RWPE2 (cell line): ENCODE data around the gene MOGAT2.

Source experiments
- ATAC-seq: fragments of 200-7000 bp; cut with Tn5 transposase; 3 replicates; pipeline ENCODE4 v1.9.1; 2021; ENCODE audit warnings: low read depth
- DNase-seq: peaks from one replicate; pipeline ENCODE4 v3.0.0-alpha.2; 2020; ENCODE audit warnings: low spot score
- H3K27ac ChIP-seq: fragments of 450-650 bp; 2 replicates; pipeline ENCODE4 v1.5.1; 2017; ENCODE audit warnings: mild to moderate bottlenecking; ENCODE audit not compliant: poor library complexity, severe bottlenecking
- H3K27me3 ChIP-seq: fragments of 250-450 bp; sonication (Bioruptor Pico); 2 replicates; pipeline ENCODE4 v1.5.1; 2021; ENCODE audit warnings: mild to moderate bottlenecking, moderate library complexity; ENCODE audit not compliant: insufficient read depth, poor library complexity, severe bottlenecking
- H3K36me3 ChIP-seq: fragments of 250-450 bp; sonication (Bioruptor Pico); 2 replicates; pipeline ENCODE4 v1.5.1; 2020; ENCODE audit warnings: low read depth, mild to moderate bottlenecking, moderate library complexity
- H3K4me1 ChIP-seq: fragments of 250-450 bp; sonication (Bioruptor Pico); 2 replicates; pipeline ENCODE4 v1.5.1; 2021; ENCODE audit warnings: mild to moderate bottlenecking, moderate library complexity; ENCODE audit not compliant: insufficient read depth, poor library complexity, severe bottlenecking
- H3K4me3 ChIP-seq: fragments of 250-450 bp; sonication (Bioruptor Pico); 2 replicates; pipeline ENCODE4 v1.5.1; 2021; ENCODE audit warnings: mild to moderate bottlenecking, moderate library complexity; ENCODE audit not compliant: severe bottlenecking
- H3K9me3 ChIP-seq: fragments of 250-450 bp; sonication (Bioruptor Pico); 2 replicates; pipeline ENCODE4 v1.5.1; 2021; ENCODE audit warnings: mild to moderate bottlenecking, moderate library complexity; ENCODE audit not compliant: severe bottlenecking
- CTCF ChIP-seq: fragments of 450-650 bp; IDR thresholded peaks from one replicate; pipeline ENCODE4 v1.5.1; 2017; ENCODE audit warnings: mild to moderate bottlenecking, moderate library complexity; ENCODE audit not compliant: poor library complexity, severe bottlenecking

Gene MOGAT2

GRCh38 chr11:75765116-75765515 lies 47.5 kb downstream of the MOGAT2 start:
- no peak for ATAC-seq
- Histone ChIP-seq H3K27ac (no peak overlapping the region), H3K27me3 (no peaks in the 10 kb centered on the region), H3K36me3 (no peaks in the 10 kb centered on the region), H3K4me1 (peaks cover 14% of the 10 kb centered on the region), H3K9me3 (no peaks in the 10 kb centered on the region), H3K4me3 (no peak overlapping the region)
- TF ChIP-seq CTCF = no peak
- DNase-seq = no peak

DNA sequence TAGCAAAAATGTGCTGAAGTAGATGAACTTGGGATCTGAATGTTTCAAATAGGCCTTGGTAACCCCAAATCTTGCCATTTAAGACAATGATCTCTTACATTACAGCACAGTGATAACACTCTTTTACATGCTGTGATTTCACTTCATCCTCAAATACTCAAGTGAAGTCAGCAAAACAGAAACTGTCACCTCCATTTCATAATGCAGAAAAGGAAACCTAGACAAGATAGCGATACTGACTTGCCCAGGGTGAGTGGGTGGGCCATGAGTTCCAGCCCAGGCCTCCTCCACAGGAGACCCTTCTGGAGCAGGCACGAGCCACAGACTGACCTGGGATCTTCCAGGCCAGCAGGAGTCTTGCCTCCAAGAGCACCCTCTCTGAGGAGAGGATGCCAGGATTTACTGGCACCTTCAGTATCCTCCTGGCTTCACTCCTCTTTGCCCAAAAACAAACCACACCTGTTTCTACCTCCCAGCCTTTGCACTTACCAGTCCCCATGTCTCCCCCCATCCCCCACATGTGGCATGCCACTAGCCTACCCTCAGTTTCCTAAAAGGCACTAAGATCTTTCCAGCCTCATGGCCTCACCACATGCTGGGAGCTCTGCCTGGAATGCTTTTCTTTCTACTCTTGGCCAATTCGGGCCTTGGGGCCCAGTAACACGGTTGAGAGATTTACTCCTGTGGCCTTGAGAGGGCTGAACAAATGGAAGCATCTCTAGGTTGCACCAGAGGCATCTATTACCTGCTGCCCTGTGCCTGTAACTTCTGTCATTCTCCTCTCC lies 49.0 kb downstream of the MOGAT2 start:
- no peaks in the 10 kb centered on the region for H3K27me3 ChIP-seq
- DNase-seq (no peak), ATAC-seq (no peak)
- peaks cover 9% of the 10 kb centered on the region for H3K4me1 ChIP-seq
- TF ChIP-seq CTCF = no peak
- no peak overlapping the region for H3K4me3 ChIP-seq
- no peak overlapping the region for H3K27ac ChIP-seq
- no peaks in the 10 kb centered on the region for H3K9me3 ChIP-seq
- no peaks in the 10 kb centered on the region for H3K36me3 ChIP-seq

GRCh38 chr11:75767228-75767572 lies 49.6 kb downstream of the MOGAT2 start:
- H3K4me3 ChIP-seq = no peak overlapping the region
- no peaks in the 10 kb centered on the region for H3K27me3 ChIP-seq
- H3K36me3 ChIP-seq = no peaks in the 10 kb centered on the region
- H3K27ac ChIP-seq = no peak overlapping the region
- peaks cover 9% of the 10 kb centered on the region for H3K4me1 ChIP-seq
- no peak for DNase-seq
- no peaks in the 10 kb centered on the region for H3K9me3 ChIP-seq
- ATAC-seq = no peak
- TF ChIP-seq CTCF = no peak

DNA sequence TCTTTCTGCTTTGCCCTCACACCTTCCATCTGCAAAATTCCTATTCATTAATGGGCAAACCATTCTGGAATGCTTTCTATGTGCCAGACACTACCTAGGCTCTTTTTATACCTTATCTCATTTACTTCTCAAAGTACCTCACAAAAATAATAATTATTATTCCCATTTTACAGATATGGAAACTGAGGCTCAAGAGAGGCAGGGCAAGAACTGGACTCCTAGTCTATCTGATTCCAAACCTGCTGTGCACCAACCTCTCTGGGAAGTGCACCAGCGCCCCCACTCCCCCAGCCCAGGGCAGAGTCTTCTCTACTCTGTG lies 50.1 kb downstream of the MOGAT2 start:
- Histone ChIP-seq H3K4me1 (peaks cover 7% of the 10 kb centered on the region), H3K4me3 (peak overlapping the region; percentile 42), H3K9me3 (no peaks in the 10 kb centered on the region), H3K27ac (no peak overlapping the region), H3K36me3 (no peaks in the 10 kb centered on the region), H3K27me3 (no peaks in the 10 kb centered on the region)
- ATAC-seq (no peak), DNase-seq (no peak)
- TF ChIP-seq CTCF = no peak

- H3K27ac ChIP-seq = no peak within 1 kb of the TSS
- H3K4me1 ChIP-seq = peaks cover 3% of the 10 kb centered on the region
- peak within 1 kb of the TSS; percentile 42 for H3K4me3 ChIP-seq
- H3K27me3 ChIP-seq = no peaks in the 10 kb centered on the region
- peak; percentile 25 for TF ChIP-seq CTCF
- peak; percentile 61 for DNase-seq
- H3K9me3 ChIP-seq = no peaks in the 10 kb centered on the region
- no peaks in the 10 kb centered on the region for H3K36me3 ChIP-seq
- peak; percentile 78 for ATAC-seq
Observed at GRCh38 chr11:75768112-75768908, 50.7 kb downstream of the MOGAT2 start, which contains the start of gene DGAT2. TSS of gene DGAT2 (plus strand) at chr11:75768778. CDS start at chr11:75768992, 214 bp downstream.
